Hepatocyte (in vitro differentiated cells): Measurements from ENCODE around the gene ATP2B3.

Experiments
- EZH2 ChIP-seq: fragments of 200-600 bp; sonication (generic); IDR thresholded peaks from 2 replicates; pipeline ENCODE4 v1.6.1; 2016; ENCODE audit warnings: antibody characterized with exemption, mild to moderate bottlenecking, borderline replicate concordance
- TF ChIP-seq, protein P1 (sequence below): fragments of 200-600 bp; sonication (generic); IDR thresholded peaks from 2 replicates; pipeline ENCODE4 v1.5.1; 2016; ENCODE audit warnings: antibody characterized with exemption, mild to moderate bottlenecking; ENCODE audit not compliant: poor library complexity

DNA sequence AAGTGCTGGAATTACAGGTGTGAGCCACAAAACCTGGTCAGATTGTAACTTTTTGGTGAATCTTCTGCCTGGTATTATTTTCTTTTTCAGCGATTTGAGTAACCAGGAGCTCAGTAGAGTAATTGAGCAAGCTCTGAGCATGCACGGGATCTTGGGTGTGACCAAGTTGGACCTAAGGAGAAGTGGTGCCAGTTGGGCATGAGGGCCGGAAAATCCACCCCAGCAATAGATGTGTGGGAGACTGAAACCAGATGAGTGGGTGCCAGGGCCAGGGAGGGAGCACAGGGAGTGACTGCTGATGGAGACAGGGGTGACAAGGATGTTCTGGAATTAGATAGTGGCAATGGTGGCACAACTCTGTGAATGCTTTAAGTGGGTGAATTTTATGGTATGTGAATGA lies 85.2 kb downstream of the ATP2B3 start:
- TF ChIP-seq, protein P1, sequence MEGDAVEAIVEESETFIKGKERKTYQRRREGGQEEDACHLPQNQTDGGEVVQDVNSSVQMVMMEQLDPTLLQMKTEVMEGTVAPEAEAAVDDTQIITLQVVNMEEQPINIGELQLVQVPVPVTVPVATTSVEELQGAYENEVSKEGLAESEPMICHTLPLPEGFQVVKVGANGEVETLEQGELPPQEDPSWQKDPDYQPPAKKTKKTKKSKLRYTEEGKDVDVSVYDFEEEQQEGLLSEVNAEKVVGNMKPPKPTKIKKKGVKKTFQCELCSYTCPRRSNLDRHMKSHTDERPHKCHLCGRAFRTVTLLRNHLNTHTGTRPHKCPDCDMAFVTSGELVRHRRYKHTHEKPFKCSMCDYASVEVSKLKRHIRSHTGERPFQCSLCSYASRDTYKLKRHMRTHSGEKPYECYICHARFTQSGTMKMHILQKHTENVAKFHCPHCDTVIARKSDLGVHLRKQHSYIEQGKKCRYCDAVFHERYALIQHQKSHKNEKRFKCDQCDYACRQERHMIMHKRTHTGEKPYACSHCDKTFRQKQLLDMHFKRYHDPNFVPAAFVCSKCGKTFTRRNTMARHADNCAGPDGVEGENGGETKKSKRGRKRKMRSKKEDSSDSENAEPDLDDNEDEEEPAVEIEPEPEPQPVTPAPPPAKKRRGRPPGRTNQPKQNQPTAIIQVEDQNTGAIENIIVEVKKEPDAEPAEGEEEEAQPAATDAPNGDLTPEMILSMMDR, result no peak
- TF ChIP-seq EZH2, result no peak
